K562 (cell line): ENCODE data around the gene ADAMTS15.

Experiments
- ATF1 ChIP-seq, 2 experiments: fragments of 450-650 bp in 1 of 2; IDR thresholded peaks; 2 replicates each; pipeline ENCODE4 v1.6.1; 2016; ENCODE audit warnings: missing compliant biosample characterization in 1 of 2, missing genetic modification characterization in 1 of 2
- POLR2A ChIP-seq: fragments of 450-650 bp; conservative IDR thresholded peaks from 2 replicates; pipeline ENCODE4 v1.6.1; 2016
- TF ChIP-seq, protein P1 (sequence below), 3 experiments: IDR thresholded peaks in 2 of 3; conservative IDR thresholded peaks in 1 of 3; 2 replicates each; pipeline ENCODE4 v1.5.1; 2011 to 2012; ENCODE audit warnings: low read length in 3 of 3, mild to moderate bottlenecking in 3 of 3, control low read depth in 2 of 3, improper control_type of control experiment in 1 of 3, inconsistent platforms in 1 of 3, low read depth in 1 of 3, mixed read lengths in 1 of 3, moderate library complexity in 1 of 3; ENCODE audit not compliant: insufficient read depth in 2 of 3

DNA sequence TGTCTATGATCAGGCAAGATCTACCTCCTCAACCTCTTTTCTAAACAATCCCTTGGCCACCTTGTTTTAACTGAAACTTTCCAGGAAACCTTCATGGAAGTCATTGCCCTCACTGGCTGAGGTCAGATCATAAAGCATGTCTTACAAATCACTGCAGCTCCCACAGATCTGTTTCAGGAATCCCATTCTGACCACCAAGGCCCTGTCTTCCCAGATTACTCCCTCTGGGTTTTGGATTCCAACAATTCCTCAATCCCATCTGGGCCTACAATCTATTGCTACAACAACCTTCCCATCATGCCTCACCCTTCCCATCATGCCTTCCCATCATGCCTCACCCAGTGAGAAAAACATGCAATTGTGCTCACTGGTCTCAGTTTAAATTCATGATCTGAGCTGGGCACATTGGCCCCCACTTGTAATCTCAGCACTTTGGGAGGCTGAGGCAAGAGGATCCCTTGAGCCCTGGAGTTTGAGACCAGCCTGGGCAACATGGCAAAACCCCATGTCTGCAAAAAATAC, 15.9 kb downstream of the ADAMTS15 start:
- TF ChIP-seq ATF1 (CRISPR knock-in tag; IDR thresholded peaks at IDR 0.05) (no peak), ATF1 (tag; IDR thresholded peaks at IDR 0.05) (no peak), POLR2A (no peak)
- TF ChIP-seq, protein P1, sequence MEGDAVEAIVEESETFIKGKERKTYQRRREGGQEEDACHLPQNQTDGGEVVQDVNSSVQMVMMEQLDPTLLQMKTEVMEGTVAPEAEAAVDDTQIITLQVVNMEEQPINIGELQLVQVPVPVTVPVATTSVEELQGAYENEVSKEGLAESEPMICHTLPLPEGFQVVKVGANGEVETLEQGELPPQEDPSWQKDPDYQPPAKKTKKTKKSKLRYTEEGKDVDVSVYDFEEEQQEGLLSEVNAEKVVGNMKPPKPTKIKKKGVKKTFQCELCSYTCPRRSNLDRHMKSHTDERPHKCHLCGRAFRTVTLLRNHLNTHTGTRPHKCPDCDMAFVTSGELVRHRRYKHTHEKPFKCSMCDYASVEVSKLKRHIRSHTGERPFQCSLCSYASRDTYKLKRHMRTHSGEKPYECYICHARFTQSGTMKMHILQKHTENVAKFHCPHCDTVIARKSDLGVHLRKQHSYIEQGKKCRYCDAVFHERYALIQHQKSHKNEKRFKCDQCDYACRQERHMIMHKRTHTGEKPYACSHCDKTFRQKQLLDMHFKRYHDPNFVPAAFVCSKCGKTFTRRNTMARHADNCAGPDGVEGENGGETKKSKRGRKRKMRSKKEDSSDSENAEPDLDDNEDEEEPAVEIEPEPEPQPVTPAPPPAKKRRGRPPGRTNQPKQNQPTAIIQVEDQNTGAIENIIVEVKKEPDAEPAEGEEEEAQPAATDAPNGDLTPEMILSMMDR (IDR thresholded peaks at IDR 0.05 in 2 of 3, conservative IDR thresholded peaks at IDR 0.05 in 1 of 3; ENCODE audit: insufficient read depth in 2 of 3, low read depth in 1 of 3, low read length in 3 of 3), result no peak
